Loucy (cell line): ENCODE measurements around the gene SV2B.

Source experiments
- H2AFZ ChIP-seq: fragments of 200-600 bp; sonication (generic); 2 replicates; pipeline ENCODE4 v1.6.0; 2016; ENCODE audit warnings: antibody characterized with exemption, mild to moderate bottlenecking, low read length, moderate library complexity
- H3F3A ChIP-seq: fragments of 200-600 bp; 2 replicates; pipeline ENCODE4 v1.6.0; 2016; ENCODE audit warnings: antibody characterized with exemption, low read depth, mild to moderate bottlenecking
- H3K27me3 ChIP-seq: fragments of 200-600 bp; sonication (generic); 2 replicates; pipeline ENCODE4 v1.6.1; 2014; ENCODE audit warnings: low read length, mild to moderate bottlenecking; ENCODE audit not compliant: insufficient read depth, poor library complexity, severe bottlenecking
- H3K36me3 ChIP-seq: fragments of 200-600 bp; sonication (generic); 2 replicates; pipeline ENCODE4 v1.6.1; 2016; ENCODE audit warnings: low read length; ENCODE audit not compliant: insufficient read depth
- H3K4me1 ChIP-seq: fragments of 200-600 bp; sonication (generic); 2 replicates; pipeline ENCODE4 v1.5.1; 2014; ENCODE audit warnings: low read length, mild to moderate bottlenecking; ENCODE audit not compliant: insufficient read depth, poor library complexity, severe bottlenecking
- H3K4me2 ChIP-seq: fragments of 200-600 bp; sonication (generic); 2 replicates; pipeline ENCODE4 v1.6.0; 2014; ENCODE audit warnings: antibody characterized with exemption, low read length, low read depth, mild to moderate bottlenecking; ENCODE audit not compliant: poor library complexity, severe bottlenecking
- H3K4me3 ChIP-seq: fragments of 200-600 bp; sonication (generic); 2 replicates; pipeline ENCODE4 v1.5.1; 2014; ENCODE audit warnings: low read length, mild to moderate bottlenecking, mixed read lengths; ENCODE audit not compliant: poor library complexity, severe bottlenecking
- H3K79me2 ChIP-seq: fragments of 200-600 bp; sonication (generic); 2 replicates; pipeline ENCODE4 v1.6.1; 2014; ENCODE audit warnings: low read length; ENCODE audit not compliant: insufficient read depth
- H3K9ac ChIP-seq: fragments of 200-600 bp; sonication (generic); 2 replicates; pipeline ENCODE4 v1.6.0; 2014; ENCODE audit warnings: mild to moderate bottlenecking, low read depth, low read length, moderate library complexity; ENCODE audit not compliant: poor library complexity, severe bottlenecking
- H3K9me2 ChIP-seq: fragments of 200-600 bp; sonication (generic); replicated peaks from 2 replicates; pipeline ENCODE4 v1.6.1; 2016; ENCODE audit warnings: low read depth, low read length, mixed read lengths
- H3K9me3 ChIP-seq: fragments of 200-600 bp; sonication (generic); 2 replicates; pipeline ENCODE4 v1.6.1; 2014; ENCODE audit warnings: mild to moderate bottlenecking, antibody characterized with exemption, low read length, low read depth; ENCODE audit not compliant: insufficient read depth
- H4K20me1 ChIP-seq: fragments of 200-600 bp; sonication (generic); 2 replicates; pipeline ENCODE4 v1.6.0; 2014; ENCODE audit warnings: antibody characterized with exemption, low read length, mild to moderate bottlenecking; ENCODE audit not compliant: insufficient read depth, poor library complexity, severe bottlenecking
- CTCF ChIP-seq: fragments of 200-600 bp; sonication (generic); conservative IDR thresholded peaks from 2 replicates; pipeline ENCODE4 v1.5.1; 2014; ENCODE audit warnings: mild to moderate bottlenecking, antibody characterized with exemption, low read length
- EZH2phosphoT487 ChIP-seq: fragments of 200-600 bp; IDR thresholded peaks from 2 replicates; pipeline ENCODE4 v1.6.1; 2018; ENCODE audit warnings: antibody characterized with exemption, mild to moderate bottlenecking, moderate library complexity, borderline replicate concordance

The SV2B gene

GRCh38 chr15:91150502-91151160 lies 50.6 kb downstream of the SV2B start:
- Histone ChIP-seq H3K9ac (no peak overlapping the region), H3K4me3 (no peak overlapping the region), H3K79me2 (no peaks in the 10 kb centered on the region), H3K27me3 (no peaks in the 10 kb centered on the region), H3K9me2 (no peaks in the 10 kb centered on the region), H4K20me1 (no peaks in the 10 kb centered on the region), H3F3A (no peaks in the 10 kb centered on the region), H3K4me1 (no peaks in the 10 kb centered on the region), H2AFZ (no peak overlapping the region), H3K9me3 (no peaks in the 10 kb centered on the region), H3K4me2 (no peak overlapping the region), H3K36me3 (no peaks in the 10 kb centered on the region)
- TF ChIP-seq CTCF (no peak), EZH2phosphoT487 (no peak)

- Histone ChIP-seq H3K36me3 (no peaks in the 10 kb centered on the region), H3K79me2 (no peaks in the 10 kb centered on the region), H3F3A (no peaks in the 10 kb centered on the region), H3K9me3 (no peaks in the 10 kb centered on the region), H3K4me2 (no peak overlapping the region), H3K4me3 (no peak overlapping the region), H3K4me1 (no peaks in the 10 kb centered on the region), H3K9me2 (no peaks in the 10 kb centered on the region), H4K20me1 (no peaks in the 10 kb centered on the region), H3K9ac (no peak overlapping the region), H2AFZ (no peak overlapping the region), H3K27me3 (no peaks in the 10 kb centered on the region)
- no peak for TF ChIP-seq EZH2phosphoT487
- TF ChIP-seq CTCF, result no peak
Measured at GRCh38 chr15:91151781-91152563, 51.9 kb downstream of the SV2B start.

- no peak for TF ChIP-seq CTCF
- TF ChIP-seq EZH2phosphoT487, result no peak
- no peaks in the 10 kb centered on the region for H3K27me3 ChIP-seq
- no peak overlapping the region for H3K4me3 ChIP-seq
- no peak overlapping the region for H3K4me2 ChIP-seq
- H4K20me1 ChIP-seq, result no peaks in the 10 kb centered on the region
- H3F3A ChIP-seq, result no peaks in the 10 kb centered on the region
- no peaks in the 10 kb centered on the region for H3K36me3 ChIP-seq
- H2AFZ ChIP-seq, result no peak overlapping the region
- H3K4me1 ChIP-seq, result no peaks in the 10 kb centered on the region
- no peaks in the 10 kb centered on the region for H3K79me2 ChIP-seq
- H3K9ac ChIP-seq, result no peak overlapping the region
- H3K9me3 ChIP-seq, result no peaks in the 10 kb centered on the region
- no peaks in the 10 kb centered on the region for H3K9me2 ChIP-seq
Measured at GRCh38 chr15:91152896-91153581, 53.0 kb downstream of the SV2B start.
